ENCODE measurements around the gene DNAJA2. TPM values are rescaled to one million over a fixed set of nuclear protein-coding genes. Genes with fewer than 3 reads are reported as not detected.
A peak's percentile ranks its signal among the peaks of the same experiment; 100 is the strongest.
"Not testable (repeated sequence)": the region's sequence is repeated elsewhere in the genome, so short reads cannot be mapped to it uniquely, and the experiment has no call there.

Gene DNAJA2
- total and polyA plus RNA-seq, 4 donors: 24.9 to 56.5 (median 35.6) TPM

GRCh38 chr16:46948548-46949166 lies 24.8 kb downstream of the DNAJA2 start:
- TF ChIP-seq, protein P1, sequence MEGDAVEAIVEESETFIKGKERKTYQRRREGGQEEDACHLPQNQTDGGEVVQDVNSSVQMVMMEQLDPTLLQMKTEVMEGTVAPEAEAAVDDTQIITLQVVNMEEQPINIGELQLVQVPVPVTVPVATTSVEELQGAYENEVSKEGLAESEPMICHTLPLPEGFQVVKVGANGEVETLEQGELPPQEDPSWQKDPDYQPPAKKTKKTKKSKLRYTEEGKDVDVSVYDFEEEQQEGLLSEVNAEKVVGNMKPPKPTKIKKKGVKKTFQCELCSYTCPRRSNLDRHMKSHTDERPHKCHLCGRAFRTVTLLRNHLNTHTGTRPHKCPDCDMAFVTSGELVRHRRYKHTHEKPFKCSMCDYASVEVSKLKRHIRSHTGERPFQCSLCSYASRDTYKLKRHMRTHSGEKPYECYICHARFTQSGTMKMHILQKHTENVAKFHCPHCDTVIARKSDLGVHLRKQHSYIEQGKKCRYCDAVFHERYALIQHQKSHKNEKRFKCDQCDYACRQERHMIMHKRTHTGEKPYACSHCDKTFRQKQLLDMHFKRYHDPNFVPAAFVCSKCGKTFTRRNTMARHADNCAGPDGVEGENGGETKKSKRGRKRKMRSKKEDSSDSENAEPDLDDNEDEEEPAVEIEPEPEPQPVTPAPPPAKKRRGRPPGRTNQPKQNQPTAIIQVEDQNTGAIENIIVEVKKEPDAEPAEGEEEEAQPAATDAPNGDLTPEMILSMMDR (IDR thresholded peaks at IDR 0.05; ENCODE audit: control extremely low read depth, extremely low read depth): no peak
- no peak for ATAC-seq (ENCODE audit: insufficient read depth, low FRiP score)

DNA sequence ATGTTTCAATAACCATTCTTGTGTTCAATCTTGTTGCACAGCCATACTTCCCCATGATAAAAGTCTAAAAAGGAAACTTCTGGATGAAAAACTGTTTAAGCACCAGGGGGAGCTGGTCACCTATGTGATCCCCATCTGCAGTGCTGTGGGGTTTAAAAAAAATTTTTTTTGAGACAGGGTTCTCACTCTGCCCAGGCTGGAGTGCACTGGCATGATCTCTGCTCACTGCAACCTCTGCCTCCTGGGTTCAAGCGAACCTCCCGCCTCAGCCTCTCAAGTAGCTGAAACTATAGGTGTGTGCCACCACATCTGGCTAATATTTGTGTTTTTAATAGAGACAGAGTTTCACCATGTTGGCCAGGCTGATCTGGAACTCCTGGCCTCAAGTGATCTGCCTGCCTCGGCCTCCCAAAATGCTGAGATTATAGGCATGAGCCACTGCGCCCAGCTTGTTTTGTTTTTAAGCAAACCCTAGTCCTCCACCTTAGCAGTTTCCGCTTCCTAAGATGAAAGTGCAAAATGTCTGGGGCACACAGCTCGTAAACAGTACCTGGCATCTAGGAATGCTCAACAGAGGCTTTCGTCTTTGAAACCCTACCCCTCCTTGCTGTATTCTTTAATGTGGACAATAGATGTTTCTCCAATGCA lies 25.4 kb downstream of the DNAJA2 start:
- Histone ChIP-seq H3K27ac (ENCODE audit: low read depth in 1 of 2, low read length in 1 of 2) (no peak overlapping the region), H3K9me3 (ENCODE audit: control insufficient read depth in 4 of 4, insufficient read depth in 3 of 4, low read length in 3 of 4) (peaks cover 0 to 3% (median 0%) of the 10 kb centered on the region in 4 donors), H3K27me3 (ENCODE audit: control insufficient read depth in 3 of 3, insufficient read depth in 3 of 3, low read length in 2 of 3) (no peaks in the 10 kb centered on the region), H3K4me3 (no peak overlapping the region), H3K4me1 (ENCODE audit: control insufficient read depth in 5 of 5, insufficient read depth in 5 of 5, low read length in 5 of 5) (peaks cover 0 to 3% (median 0%) of the 10 kb centered on the region in 5 donors), H3K36me3 (ENCODE audit: control insufficient read depth in 4 of 4, insufficient read depth in 4 of 4, low read length in 4 of 4) (no peaks in the 10 kb centered on the region), H3K9ac (ENCODE audit: insufficient read depth in 1 of 2, low read length in 2 of 2) (no peak overlapping the region)
- WGBS, 2 donors: 90 to 91% methylated on average over 7 of the region's 7 CpGs
- TF ChIP-seq, protein P1 (IDR thresholded peaks at IDR 0.05; ENCODE audit: control extremely low read depth, extremely low read depth): no peak
- ATAC-seq (ENCODE audit: insufficient read depth, low FRiP score) (no peak), DNase-seq (peak in 2 of 3 donors; percentile 25 to 44)

More at GRCh38 chr16:46948548-46949166, 24.8 kb downstream of the DNAJA2 start:
- Histone ChIP-seq H3K36me3 (ENCODE audit: control insufficient read depth in 4 of 4, insufficient read depth in 4 of 4, low read length in 4 of 4) (no peaks in the 10 kb centered on the region), H3K4me1 (ENCODE audit: control insufficient read depth in 5 of 5, insufficient read depth in 5 of 5, low read length in 5 of 5) (peaks cover 0 to 3% (median 0%) of the 10 kb centered on the region in 5 donors), H3K9ac (ENCODE audit: insufficient read depth in 1 of 2, low read length in 2 of 2) (no peak overlapping the region), H3K27me3 (ENCODE audit: control insufficient read depth in 3 of 3, insufficient read depth in 3 of 3, low read length in 2 of 3) (no peaks in the 10 kb centered on the region), H3K27ac (ENCODE audit: low read depth in 1 of 2, low read length in 1 of 2) (no peak overlapping the region), H3K4me3 (no peak overlapping the region), H3K9me3 (ENCODE audit: control insufficient read depth in 4 of 4, insufficient read depth in 3 of 4, low read length in 3 of 4) (peaks cover 0 to 3% (median 0%) of the 10 kb centered on the region in 4 donors)
- 67 to 84% methylated on average over 4 of the region's 4 CpGs for WGBS, 2 donors
- no peak for DNase-seq

DNA sequence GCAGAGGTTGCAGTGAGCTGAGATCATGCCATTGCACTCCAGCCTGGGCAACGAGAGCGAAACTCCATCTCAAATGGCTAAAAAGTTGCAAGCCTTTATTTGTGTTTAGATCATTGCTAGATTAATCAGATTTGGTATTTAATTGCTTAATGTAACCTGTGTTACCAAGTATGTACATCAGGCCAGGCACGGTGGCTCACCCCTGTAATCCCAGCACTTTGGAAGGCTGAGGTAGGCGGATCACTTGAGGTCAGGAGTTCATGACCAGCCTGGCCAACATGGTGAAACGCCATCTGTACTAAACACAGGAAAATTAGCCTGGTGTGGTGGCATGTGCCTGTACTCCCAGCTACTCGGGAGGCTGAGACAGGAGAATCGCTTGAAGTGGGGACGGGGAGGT lies 28.8 kb downstream of the DNAJA2 start:
- not testable (repeated sequence) for H3K4me3 ChIP-seq; H3K27ac ChIP-seq (ENCODE audit: low read depth in 1 of 2, low read length in 1 of 2); H3K9ac ChIP-seq (ENCODE audit: insufficient read depth in 1 of 2, low read length in 2 of 2); H3K27me3 ChIP-seq (ENCODE audit: control insufficient read depth in 3 of 3, insufficient read depth in 3 of 3, low read length in 2 of 3); H3K36me3 ChIP-seq (ENCODE audit: control insufficient read depth in 4 of 4, insufficient read depth in 4 of 4, low read length in 4 of 4); ATAC-seq (ENCODE audit: insufficient read depth, low FRiP score); H3K4me1 ChIP-seq (ENCODE audit: control insufficient read depth in 5 of 5, insufficient read depth in 5 of 5, low read length in 5 of 5); H3K9me3 ChIP-seq (ENCODE audit: control insufficient read depth in 4 of 4, insufficient read depth in 3 of 4, low read length in 3 of 4); DNase-seq
- 85 to 95% methylated on average over 8 of the region's 8 CpGs for WGBS, 2 donors

DNA sequence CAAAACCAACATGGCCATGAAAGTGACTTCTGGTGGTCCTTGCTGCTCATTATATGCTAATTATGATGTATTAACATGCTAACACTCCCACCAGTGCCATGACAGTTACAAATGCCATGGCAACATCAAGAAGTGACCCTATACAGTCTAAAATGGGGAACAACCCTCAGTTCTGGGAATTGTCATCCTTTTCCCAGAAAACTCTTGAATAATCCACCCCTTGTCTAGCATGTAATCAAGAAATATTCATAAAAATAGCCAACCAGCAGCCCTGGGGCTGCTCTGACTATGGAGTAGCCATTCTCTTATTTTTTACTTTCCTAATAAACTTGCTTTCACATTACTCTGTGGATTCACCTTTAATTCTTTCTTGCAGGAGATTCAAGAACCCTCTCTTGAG lies 35.9 kb downstream of the DNAJA2 start:
- DNase-seq (no peak), ATAC-seq (ENCODE audit: insufficient read depth, low FRiP score) (no peak)
- no peaks in the 10 kb centered on the region for H3K4me1 ChIP-seq (ENCODE audit: control insufficient read depth in 5 of 5, insufficient read depth in 5 of 5, low read length in 5 of 5)
- H3K9me3 ChIP-seq (ENCODE audit: control insufficient read depth in 4 of 4, insufficient read depth in 3 of 4, low read length in 3 of 4): no peaks in the 10 kb centered on the region
- H3K4me3 ChIP-seq: no peak overlapping the region
- H3K27ac ChIP-seq (ENCODE audit: low read depth in 1 of 2, low read length in 1 of 2): no peak overlapping the region
- TF ChIP-seq, protein P1 (IDR thresholded peaks at IDR 0.05; ENCODE audit: control extremely low read depth, extremely low read depth): no peak
- no peaks in the 10 kb centered on the region for H3K27me3 ChIP-seq (ENCODE audit: control insufficient read depth in 3 of 3, insufficient read depth in 3 of 3, low read length in 2 of 3)
- no peak overlapping the region for H3K9ac ChIP-seq (ENCODE audit: insufficient read depth in 1 of 2, low read length in 2 of 2)
- H3K36me3 ChIP-seq (ENCODE audit: control insufficient read depth in 4 of 4, insufficient read depth in 4 of 4, low read length in 4 of 4): no peaks in the 10 kb centered on the region
